GM23338 (cell line): ENCODE data around the gene RBM42. TPM values are rescaled to one million over a fixed set of nuclear protein-coding genes. Genes with fewer than 3 reads are reported as not detected.

Experiments
- ATAC-seq: fragments of 200-7000 bp; cut with Tn5 transposase; 3 replicates; pipeline ENCODE4 v1.9.1; 2020
- DNase-seq: peaks from one replicate; pipeline ENCODE4 v3.0.0-alpha.2; 2015; ENCODE audit warnings: low spot score
- H2AFZ ChIP-seq: fragments of 200-600 bp; sonication (generic); 2 replicates; pipeline ENCODE4 v1.8.0; 2016; ENCODE audit warnings: antibody characterized with exemption, mild to moderate bottlenecking, moderate library complexity
- H3F3A ChIP-seq: fragments of 200-600 bp; sonication (generic); replicated peaks from 2 replicates; pipeline ENCODE4 v1.8.0; 2017; ENCODE audit warnings: antibody characterized with exemption, mixed run types, low read depth
- H3K27ac ChIP-seq: fragments of 200-600 bp; sonication (generic); 2 replicates; pipeline ENCODE4 v1.6.1; 2016; ENCODE audit warnings: low read depth
- H3K27me3 ChIP-seq: fragments of 200-600 bp; sonication (generic); 2 replicates; pipeline ENCODE4 v1.8.0; 2016; ENCODE audit warnings: mild to moderate bottlenecking, mixed run types, moderate library complexity; ENCODE audit not compliant: insufficient read depth
- H3K36me3 ChIP-seq: fragments of 200-600 bp; sonication (generic); 2 replicates; pipeline ENCODE4 v1.8.0; 2016; ENCODE audit warnings: mild to moderate bottlenecking; ENCODE audit not compliant: insufficient read depth
- H3K4me1 ChIP-seq: fragments of 200-600 bp; sonication (generic); 2 replicates; pipeline ENCODE4 v1.8.0; 2016; ENCODE audit warnings: mild to moderate bottlenecking, moderate library complexity; ENCODE audit not compliant: insufficient read depth
- H3K4me2 ChIP-seq: fragments of 200-600 bp; sonication (generic); 2 replicates; pipeline ENCODE4 v1.7.1; 2017; ENCODE audit warnings: mixed run types
- H3K4me3 ChIP-seq: fragments of 200-600 bp; sonication (generic); 2 replicates; pipeline ENCODE4 v1.6.1; 2016; ENCODE audit warnings: mixed run types
- H3K79me2 ChIP-seq: fragments of 200-600 bp; sonication (generic); replicated peaks from 2 replicates; pipeline ENCODE4 v1.8.0; 2017; ENCODE audit warnings: mild to moderate bottlenecking; ENCODE audit not compliant: insufficient read depth
- H3K9me2 ChIP-seq: fragments of 200-600 bp; sonication (generic); 2 replicates; pipeline ENCODE4 v1.8.0; 2017; ENCODE audit not compliant: insufficient read depth
- H4K20me1 ChIP-seq: fragments of 200-600 bp; sonication (generic); replicated peaks from 2 replicates; pipeline ENCODE4 v1.8.0; 2017; ENCODE audit warnings: mild to moderate bottlenecking; ENCODE audit not compliant: insufficient read depth
- H3K27ac Mint-ChIP-seq: 2 replicates; pipeline ENCODE4 v1.8.0; 2020; ENCODE audit warnings: inconsistent platforms, mild to moderate bottlenecking, moderate library complexity, mixed read lengths
- H3K27me3 Mint-ChIP-seq: 3 replicates; pipeline ENCODE4 v1.8.0; 2022; ENCODE audit warnings: low read depth, mild to moderate bottlenecking, moderate library complexity, mixed read lengths, inconsistent platforms; ENCODE audit not compliant: insufficient read depth, poor library complexity
- H3K36me3 Mint-ChIP-seq: 3 replicates; pipeline ENCODE4 v1.8.0; 2021; ENCODE audit warnings: low read depth, mild to moderate bottlenecking, inconsistent platforms, moderate library complexity, mixed read lengths
- H3K4me1 Mint-ChIP-seq: 3 replicates; pipeline ENCODE4 v1.8.0; 2020; ENCODE audit warnings: mild to moderate bottlenecking, inconsistent platforms, mixed read lengths
- H3K4me3 Mint-ChIP-seq: 3 replicates; pipeline ENCODE4 v1.8.0; 2021; ENCODE audit warnings: moderate library complexity, mild to moderate bottlenecking, inconsistent platforms, mixed read lengths
- H3K9me3 Mint-ChIP-seq: 3 replicates; pipeline ENCODE4 v1.8.0; 2020; ENCODE audit warnings: moderate library complexity, mild to moderate bottlenecking, inconsistent platforms, mixed read lengths
- ETS1 ChIP-seq: IDR thresholded peaks from 2 replicates; pipeline ENCODE4 v1.6.1; 2016; ENCODE audit warnings: antibody characterized with exemption
- REST ChIP-seq: IDR thresholded peaks from one replicate; pipeline ENCODE4 v1.6.1; 2018; ENCODE audit warnings: antibody characterized with exemption; ENCODE audit not compliant: unreplicated experiment
- STAT1 ChIP-seq: IDR thresholded peaks from one replicate; pipeline ENCODE4 v1.6.1; 2016; ENCODE audit warnings: antibody characterized with exemption; ENCODE audit not compliant: unreplicated experiment
- ZNF462 ChIP-seq: fragments of 250-450 bp; sonication (Bioruptor Pico); IDR thresholded peaks from 2 replicates; pipeline ENCODE4 v1.5.0; 2020; ENCODE audit warnings: mild to moderate bottlenecking, moderate library complexity
- polyA plus RNA-seq: library from polyadenylated mRNA; unstranded; fragments of >200 nt; fragmentation: Nextera tagmentation; extraction: Ambion mirVana; gene quantifications from 2 replicates; pipeline ENCODE4 v1.2.1, GENCODE V29; 2016
- total RNA-seq: library from RNA; depleted of rRNA; stranded (reverse); fragments of >200 nt; shearing (Covaris generic); gene quantifications from 2 replicates; pipeline ENCODE4 v1.2.3, GENCODE V29; 2014

RBM42 gene
- total and polyA plus RNA-seq, 2 experiments from 2014 or later, result 74.7 to 82.9 TPM

- TF ChIP-seq ZNF462 (CRISPR knock-in tag), result no peak
Measured at GRCh38 chr19:35618857-35619256, 10.0 kb upstream of the RBM42 start (continued).

GRCh38 chr19:35619290-35619923, 9.4 kb upstream of the RBM42 start:
- H3K27ac ChIP-seq, result no peak overlapping the region
- Mint-ChIP-seq H3K36me3 (peaks cover 30% of the 10 kb centered on the region), H3K27me3 (peaks cover 9% of the 10 kb centered on the region), H3K4me1 (no peaks in the 10 kb centered on the region), H3K27ac (no peak overlapping the region), H3K4me3 (no peak overlapping the region), H3K9me3 (no peaks in the 10 kb centered on the region)
- DNase-seq (no peak), ATAC-seq (no peak)
- TF ChIP-seq STAT1, result no peak
- no peak for TF ChIP-seq ETS1
- TF ChIP-seq REST, result no peak
- H3K9me2 ChIP-seq, result no peaks in the 10 kb centered on the region
- H3K4me1 ChIP-seq, result no peaks in the 10 kb centered on the region
- H3K27me3 ChIP-seq, result no peaks in the 10 kb centered on the region
- H3K79me2 ChIP-seq, result no peaks in the 10 kb centered on the region
- no peak overlapping the region for H2AFZ ChIP-seq
- H3K4me2 ChIP-seq, result no peak overlapping the region
- H3K36me3 ChIP-seq, result no peaks in the 10 kb centered on the region
- no peaks in the 10 kb centered on the region for H3F3A ChIP-seq
- H3K4me3 ChIP-seq, result no peak overlapping the region
- no peaks in the 10 kb centered on the region for H4K20me1 ChIP-seq
